Measurements from ENCODE around the gene ERFE. TPM values are rescaled to one million over a fixed set of nuclear protein-coding genes. Genes with fewer than 3 reads are reported as not detected.

Gene ERFE
- total and polyA plus RNA-seq, 2 of the 13 experiments (the other 11 are each of a cell fraction or from before 2014, with no cell fraction given), result 0.09 TPM; not detected in 1

Other genes with a start within 250 kb of the ERFE start
- gene UBE2F, start 192.0 kb upstream of the ERFE start, total RNA-seq (2016; rRNA removed; fragmentation: Illumina TruSeq; extraction: Trizol), result 73.1 and 79.8 TPM in 2 replicates
- 27.3 and 35.4 TPM in 2 replicates for gene UBE2F, start 192.0 kb upstream of the ERFE start, polyA plus RNA-seq (2011; rRNA removed)
- gene SCLY, start 98.0 kb upstream of the ERFE start, total RNA-seq (2016; rRNA removed; fragmentation: Illumina TruSeq; extraction: Trizol), result 31.6 and 38.6 TPM in 2 replicates
- gene SCLY, start 98.0 kb upstream of the ERFE start, polyA plus RNA-seq (2011; rRNA removed), result 27.9 and 29.8 TPM in 2 replicates
- 0.35 and 0.80 TPM in 2 replicates for gene ESPNL, start 58.6 kb upstream of the ERFE start, total RNA-seq (2016; rRNA removed; fragmentation: Illumina TruSeq; extraction: Trizol)
- gene ESPNL, start 58.6 kb upstream of the ERFE start, polyA plus RNA-seq (2011; rRNA removed), result 0.42 and 0.45 TPM in 2 replicates
- not detected in 2 replicates for gene KLHL30, start 20.3 kb upstream of the ERFE start, total RNA-seq (2016; rRNA removed; fragmentation: Illumina TruSeq; extraction: Trizol)
- gene KLHL30, start 20.3 kb upstream of the ERFE start, polyA plus RNA-seq (2011; rRNA removed), result 0.05 and 0.07 TPM in 2 replicates
- 28.8 and 33.1 TPM in 2 replicates for gene ILKAP, start 44.7 kb downstream of the ERFE start, total RNA-seq (2016; rRNA removed; fragmentation: Illumina TruSeq; extraction: Trizol)
- gene ILKAP, start 44.7 kb downstream of the ERFE start, polyA plus RNA-seq (2011; rRNA removed), result 29.6 and 31.7 TPM in 2 replicates
- 59.0 and 82.8 TPM in 2 replicates for gene HES6, start 81.1 kb downstream of the ERFE start, total RNA-seq (2016; rRNA removed; fragmentation: Illumina TruSeq; extraction: Trizol)
- gene HES6, start 81.1 kb downstream of the ERFE start, polyA plus RNA-seq (2011; rRNA removed), result 19.5 and 25.3 TPM in 2 replicates
- 6.8 and 9.4 TPM in 2 replicates for gene PER2, start 129.6 kb downstream of the ERFE start, total RNA-seq (2016; rRNA removed; fragmentation: Illumina TruSeq; extraction: Trizol)
- gene PER2, start 129.6 kb downstream of the ERFE start, polyA plus RNA-seq (2011; rRNA removed), result 5.1 TPM in 2 replicates
- 12.9 TPM in 2 replicates for gene TRAF3IP1, start 161.5 kb downstream of the ERFE start, total RNA-seq (2016; rRNA removed; fragmentation: Illumina TruSeq; extraction: Trizol)
- 4.1 and 5.0 TPM in 2 replicates for gene TRAF3IP1, start 161.5 kb downstream of the ERFE start, polyA plus RNA-seq (2011; rRNA removed)

Data from HepG2 (cell line).